Smooth muscle cell (in vitro differentiated cells): ENCODE data around the gene NTM. TPM values are rescaled to one million over a fixed set of nuclear protein-coding genes. Genes with fewer than 3 reads are reported as not detected.
A peak's percentile ranks its signal among the peaks of the same experiment; 100 is the strongest.

Experiments
- DNase-seq: peaks from one replicate; lab custom pipeline; 2025; ENCODE audit not compliant: unreplicated experiment; lab: John Stamatoyannopoulos, UW
- H2AFZ ChIP-seq: fragments of 200-600 bp; sonication (generic); 2 replicates; pipeline ENCODE4 v1.6.0; 2016; ENCODE audit warnings: antibody characterized with exemption, low read depth, mild to moderate bottlenecking
- H3F3A ChIP-seq: fragments of 200-600 bp; sonication (generic); 2 replicates; pipeline ENCODE4 v1.6.0; 2017; ENCODE audit warnings: antibody characterized with exemption, low read depth
- H3K27ac ChIP-seq: fragments of 200-600 bp; sonication (generic); 2 replicates; pipeline ENCODE4 v1.5.1; 2016; ENCODE audit warnings: low read depth, mild to moderate bottlenecking
- H3K27me3 ChIP-seq: fragments of 200-600 bp; sonication (generic); 2 replicates; pipeline ENCODE4 v1.6.1; 2016; ENCODE audit warnings: low read depth, mild to moderate bottlenecking
- H3K36me3 ChIP-seq: fragments of 200-600 bp; sonication (generic); 2 replicates; pipeline ENCODE4 v1.5.1; 2016; ENCODE audit warnings: low read depth
- H3K4me1 ChIP-seq: fragments of 200-600 bp; sonication (generic); 2 replicates; pipeline ENCODE4 v1.5.1; 2016; ENCODE audit warnings: low read depth
- H3K4me2 ChIP-seq: fragments of 200-600 bp; sonication (generic); 2 replicates; pipeline ENCODE4 v1.6.0; 2016; ENCODE audit warnings: mild to moderate bottlenecking
- H3K4me3 ChIP-seq: fragments of 200-600 bp; sonication (generic); 2 replicates; pipeline ENCODE4 v1.5.1; 2016; ENCODE audit warnings: mild to moderate bottlenecking
- H3K79me2 ChIP-seq: fragments of 200-600 bp; sonication (generic); 2 replicates; pipeline ENCODE4 v1.6.0; 2016; ENCODE audit warnings: low read depth, mild to moderate bottlenecking
- H3K9ac ChIP-seq: fragments of 200-600 bp; sonication (generic); 2 replicates; pipeline ENCODE4 v1.6.0; 2016; ENCODE audit warnings: low read depth
- H3K9me3 ChIP-seq: fragments of 200-600 bp; sonication (generic); replicated peaks from 2 replicates; pipeline ENCODE4 v1.5.1; 2016; ENCODE audit warnings: low read depth
- H4K20me1 ChIP-seq: fragments of 200-600 bp; sonication (generic); 2 replicates; pipeline ENCODE4 v1.6.0; 2016; ENCODE audit warnings: low read depth
- CTCF ChIP-seq: fragments of 200-600 bp; sonication (generic); IDR thresholded peaks from 2 replicates; pipeline ENCODE4 v1.5.1; 2017; ENCODE audit warnings: borderline replicate concordance, mild to moderate bottlenecking, antibody characterized with exemption; ENCODE audit not compliant: insufficient read depth, poor library complexity, severe bottlenecking
- WGBS: methylation state at CpG from one replicate; pipeline ENCODE4 v1.1.7; 2016; ENCODE audit warnings: low lambda C conversion rate; 5-methylcytosine and 5-hydroxymethylcytosine counted together
- polyA plus RNA-seq: library from polyadenylated mRNA; unstranded; fragments of >200 nt; fragmentation: Nextera tagmentation; extraction: Ambion mirVana; gene quantifications from 2 replicates; pipeline ENCODE4 v1.2.1, GENCODE V29; 2016
- total RNA-seq: library from RNA; depleted of rRNA; stranded (reverse); fragments of >200 nt; gene quantifications from 2 replicates; pipeline ENCODE4 v1.2.3, GENCODE V29; 2014

NTM gene
- total and polyA plus RNA-seq, 2 experiments from 2014 or later: 68.9 to 123 TPM

- DNase-seq: no peak
- H3K4me2 ChIP-seq: no peak overlapping the region
- H4K20me1 ChIP-seq: no peaks in the 10 kb centered on the region
- no peak overlapping the region for H3K4me3 ChIP-seq
- H3K27ac ChIP-seq: peak overlapping the region; percentile 13
- no peaks in the 10 kb centered on the region for H3K9me3 ChIP-seq
- no peak for TF ChIP-seq CTCF
- no peaks in the 10 kb centered on the region for H3K36me3 ChIP-seq
- H3K79me2 ChIP-seq: no peaks in the 10 kb centered on the region
- WGBS: 23% methylated on average over 6 of the region's 6 CpGs
- H3F3A ChIP-seq: no peaks in the 10 kb centered on the region
- no peaks in the 10 kb centered on the region for H3K4me1 ChIP-seq
- H3K27me3 ChIP-seq: no peaks in the 10 kb centered on the region
- H2AFZ ChIP-seq: no peak overlapping the region
- no peak overlapping the region for H3K9ac ChIP-seq
Observed at GRCh38 chr11:131356206-131356605, 14.2 kb upstream of the NTM start.

GRCh38 chr11:131365329-131365930, 5.0 kb upstream of the NTM start:
- WGBS: 97% methylated on average over 4 of the region's 4 CpGs
- no peak for TF ChIP-seq CTCF

GRCh38 chr11:131370901-131371790, 731 bp downstream of the NTM start:
- Histone ChIP-seq H3K4me2 (peak overlapping the region; percentile 54), H4K20me1 (no peaks in the 10 kb centered on the region), H3F3A (no peaks in the 10 kb centered on the region), H3K4me3 (no peak overlapping the region), H3K9ac (no peak overlapping the region), H2AFZ (no peak overlapping the region), H3K27me3 (peaks cover 40% of the 10 kb centered on the region), H3K79me2 (no peaks in the 10 kb centered on the region), H3K27ac (no peak overlapping the region), H3K9me3 (no peaks in the 10 kb centered on the region), H3K4me1 (peaks cover 18% of the 10 kb centered on the region), H3K36me3 (no peaks in the 10 kb centered on the region)
- no peak for TF ChIP-seq CTCF
- no peak for DNase-seq
- 55% methylated on average over 26 of the region's 26 CpGs for WGBS

More at GRCh38 chr11:131365329-131365930, 5.0 kb upstream of the NTM start:
- Histone ChIP-seq H3K27ac (no peak overlapping the region), H3K27me3 (peaks cover 5% of the 10 kb centered on the region), H3K36me3 (no peaks in the 10 kb centered on the region), H3K4me2 (no peak overlapping the region), H3K79me2 (no peaks in the 10 kb centered on the region), H3K4me3 (no peak overlapping the region), H4K20me1 (no peaks in the 10 kb centered on the region), H3K9me3 (no peaks in the 10 kb centered on the region), H3F3A (no peaks in the 10 kb centered on the region), H3K4me1 (no peaks in the 10 kb centered on the region), H2AFZ (no peak overlapping the region), H3K9ac (no peak overlapping the region)
- no peak for DNase-seq
